ENCODE measurements around the gene LIN7A. TPM values are rescaled to one million over a fixed set of nuclear protein-coding genes. Genes with fewer than 3 reads are reported as not detected.
A peak's percentile ranks its signal among the peaks of the same experiment; 100 is the strongest.
"Not testable (repeated sequence)": the region's sequence is repeated elsewhere in the genome, so short reads cannot be mapped to it uniquely, and the experiment has no call there.

LIN7A gene
- polyA plus RNA-seq, 3 donors: 19.2 to 22.4 (median 21.2) TPM

- no peak for DNase-seq
These were observed 123.3 kb downstream of the LIN7A start for GRCh38 chr12:80814453-80814852.

DNA sequence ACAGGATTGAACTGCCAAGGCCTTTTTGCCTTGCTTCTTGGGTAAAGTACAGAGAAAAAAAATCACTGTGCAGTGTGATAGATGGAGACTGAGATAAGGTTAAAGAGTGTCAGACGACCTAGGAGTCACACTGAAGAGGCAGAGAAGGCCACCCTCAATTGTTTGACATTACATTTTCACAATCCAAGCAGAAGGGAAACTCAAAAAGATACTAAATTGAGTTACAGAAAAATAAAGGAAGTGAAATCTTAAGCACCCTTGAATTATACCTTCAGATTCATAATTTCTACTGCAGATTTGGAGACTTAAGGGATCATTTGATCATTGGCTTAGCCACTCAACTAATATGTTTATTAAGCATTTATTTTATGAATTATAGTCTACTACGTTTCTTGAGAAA lies 123.9 kb downstream of the LIN7A start:
- DNase-seq: no peak

- no peak for DNase-seq
These were observed 125.6 kb downstream of the LIN7A start for GRCh38 chr12:80811957-80812708.

DNA sequence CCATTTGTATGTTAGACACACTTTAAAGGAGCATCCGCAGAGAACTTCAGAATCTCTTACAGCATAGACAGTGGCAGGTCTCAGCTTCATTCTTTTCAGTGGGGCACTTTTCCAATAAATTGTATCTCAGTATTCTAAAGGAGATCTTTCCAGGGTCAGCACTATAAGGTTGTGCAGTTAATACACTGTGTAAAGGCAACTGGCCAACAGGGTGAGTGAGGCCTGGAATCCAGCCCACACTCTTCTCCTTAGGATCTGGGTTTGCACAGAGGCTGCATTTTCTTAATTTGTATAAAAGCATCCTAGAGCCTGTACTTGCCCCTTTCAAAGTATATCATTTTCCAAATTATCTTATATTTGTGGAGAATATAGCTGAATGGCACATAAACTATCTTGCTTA lies 126.9 kb downstream of the LIN7A start:
- no peak for DNase-seq

- no peak for DNase-seq
These were observed 130.0 kb downstream of the LIN7A start for GRCh38 chr12:80807640-80808288.

- DNase-seq: no peak
These were observed 132.6 kb downstream of the LIN7A start for GRCh38 chr12:80805106-80805505.

DNA sequence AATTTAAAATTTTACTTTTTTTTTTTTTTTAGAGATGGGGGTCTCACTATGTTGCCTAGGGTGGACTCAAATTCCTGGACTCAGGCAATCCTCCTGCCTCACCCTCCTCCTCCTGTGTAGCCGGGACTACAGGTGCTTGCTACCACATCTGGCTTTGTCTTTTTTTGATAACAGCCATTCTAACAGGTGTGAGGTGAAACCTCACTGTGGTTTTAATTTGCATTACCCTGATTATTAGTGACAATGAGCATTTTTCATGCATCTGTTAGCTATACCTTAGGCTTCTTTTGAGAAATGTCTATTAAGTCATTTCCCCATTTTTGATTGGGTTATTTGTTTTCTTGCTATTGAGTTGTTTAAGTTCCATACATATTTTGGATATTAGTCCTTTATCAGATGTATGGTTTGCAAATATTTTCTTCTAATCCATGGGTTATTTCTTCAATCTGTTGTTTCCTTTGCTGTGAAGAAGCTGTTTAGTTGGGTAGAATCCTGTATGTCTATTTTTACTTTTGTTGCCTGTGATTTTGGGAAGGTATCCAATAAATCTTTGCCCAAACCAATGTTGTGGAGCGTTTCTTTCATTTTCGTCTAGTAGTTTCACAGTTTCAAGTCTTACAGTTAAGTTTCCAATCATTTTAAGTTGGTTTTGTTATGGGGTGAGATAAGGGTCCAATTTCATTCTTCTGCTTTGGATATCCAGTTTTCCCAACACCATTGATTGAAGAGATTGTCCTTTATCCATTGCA lies 134.9 kb downstream of the LIN7A start:
- no peak for DNase-seq

DNA sequence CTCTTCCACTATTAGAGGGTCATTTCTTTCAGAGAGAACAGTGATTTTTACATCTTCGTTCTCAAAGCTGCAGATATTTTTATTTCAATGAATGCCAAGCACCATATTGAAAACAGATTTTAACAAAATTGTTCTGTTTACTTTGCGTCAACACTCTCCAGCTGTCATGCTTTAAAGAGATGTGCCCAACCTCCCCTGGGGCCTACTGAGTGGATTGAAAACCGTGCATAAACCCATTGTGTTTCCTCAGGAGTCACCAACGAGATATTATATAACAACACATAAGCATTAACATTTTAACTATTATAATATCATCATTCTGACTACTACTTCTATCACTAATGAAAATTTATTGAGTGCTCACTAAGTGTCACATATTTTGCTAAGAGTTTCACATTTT lies 139.5 kb downstream of the LIN7A start:
- no peak for DNase-seq

- no peak for DNase-seq
These were observed 143.2 kb downstream of the LIN7A start for GRCh38 chr12:80794551-80794950.

DNA sequence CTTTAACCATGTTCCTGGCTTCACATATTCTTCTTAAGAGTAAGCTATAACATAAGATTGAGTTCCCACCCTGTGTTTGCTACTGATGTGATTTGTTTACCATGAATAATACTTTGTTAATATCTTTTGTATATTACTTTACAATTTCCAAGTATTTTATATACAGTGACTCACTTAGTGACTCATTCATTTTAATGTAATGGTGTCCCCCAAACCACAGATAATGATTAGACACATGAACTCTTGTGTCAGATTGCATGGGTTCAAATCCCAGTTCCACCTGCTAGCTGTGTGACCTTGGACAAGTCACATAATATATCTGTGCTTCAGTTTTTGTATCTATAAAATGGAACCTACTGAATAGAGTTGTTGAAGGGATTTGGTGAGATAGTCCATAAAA lies 144.9 kb downstream of the LIN7A start:
- no peak for DNase-seq

DNA sequence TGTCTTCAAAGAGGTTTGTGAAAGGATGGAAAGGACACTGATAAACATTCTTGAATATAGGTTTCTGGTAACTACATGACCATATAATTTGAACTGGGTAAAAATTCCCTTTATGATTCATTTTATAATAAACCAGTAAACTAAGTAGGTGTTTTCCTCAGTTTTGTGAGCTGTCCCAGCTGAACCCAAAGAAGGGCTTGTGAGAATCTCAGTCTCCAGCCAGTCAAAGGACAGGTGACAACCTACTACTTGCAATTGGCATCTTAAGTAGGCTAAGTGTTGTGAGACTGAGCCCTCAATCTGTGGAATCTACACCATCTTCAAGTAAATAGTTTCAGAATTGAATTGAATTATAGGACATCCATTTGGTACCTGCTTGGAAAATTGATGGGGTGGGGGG lies 145.9 kb downstream of the LIN7A start:
- DNase-seq: no peak

GRCh38 chr12:80788407-80788806 lies 149.3 kb downstream of the LIN7A start:
- DNase-seq: not testable (repeated sequence)

DNA sequence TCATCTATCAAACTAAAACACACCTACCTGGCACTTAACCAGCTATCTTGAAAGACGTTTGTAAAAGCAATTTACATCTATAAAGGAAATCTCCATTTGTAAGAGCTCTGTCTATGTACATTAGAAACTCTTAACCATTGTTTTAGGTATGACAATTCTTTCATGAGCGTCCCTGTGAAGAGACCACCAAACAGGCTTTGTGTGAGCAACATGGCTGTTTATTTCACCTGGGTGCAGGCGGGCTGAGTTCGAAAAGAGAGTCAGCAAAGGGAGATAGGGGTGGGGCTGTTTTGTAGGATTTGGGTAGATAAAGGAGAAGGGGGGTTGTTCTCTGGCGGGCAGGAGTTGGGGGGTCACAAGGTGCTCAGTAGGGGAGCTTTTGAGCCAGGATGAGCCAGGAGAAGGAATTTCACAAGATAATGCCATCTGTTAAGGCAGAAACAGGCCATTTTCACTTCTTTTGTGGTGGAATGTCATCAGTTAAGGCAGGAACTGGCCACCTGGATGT lies 154.7 kb downstream of the LIN7A start:
- not testable (repeated sequence) for DNase-seq

DNA sequence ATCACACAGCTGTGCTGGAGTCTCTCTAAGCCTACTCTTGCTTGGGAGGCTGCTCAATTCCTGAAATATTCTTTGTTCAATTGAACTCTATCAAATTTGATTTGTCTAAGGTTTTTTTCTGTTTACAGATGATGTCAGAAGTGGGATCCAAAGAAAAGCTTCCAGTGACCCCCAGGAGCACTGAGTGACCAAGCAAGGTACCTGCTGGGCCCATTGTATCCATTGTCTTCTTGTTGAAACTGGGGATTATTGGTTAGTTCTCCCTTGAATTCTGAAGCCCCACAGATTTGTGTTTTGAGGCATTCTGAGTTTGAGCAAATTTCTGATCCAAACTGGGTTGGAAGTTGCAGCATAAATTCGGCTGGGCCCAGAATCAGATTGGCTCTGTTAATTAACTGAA lies 156.4 kb downstream of the LIN7A start:
- no peak for DNase-seq

DNA sequence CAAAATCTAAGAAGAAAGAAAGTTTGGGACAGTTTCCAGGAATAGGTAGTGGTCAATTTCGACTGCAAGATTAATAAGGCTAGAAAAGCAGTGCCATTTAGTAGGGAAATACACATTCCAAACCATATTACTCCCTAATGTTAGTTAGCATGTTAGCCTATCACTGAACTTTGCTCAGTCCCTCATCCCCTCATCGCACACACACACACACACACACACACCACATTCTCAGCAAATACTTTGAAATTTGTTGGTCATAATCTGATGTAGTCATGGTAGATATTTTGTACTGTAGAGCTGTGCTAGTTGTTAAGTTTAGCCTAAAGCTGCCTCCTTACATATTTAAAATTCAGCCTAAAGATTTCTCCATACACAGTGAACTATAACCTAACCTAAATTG lies 157.0 kb downstream of the LIN7A start:
- no peak for DNase-seq

GRCh38 chr12:80778005-80778541 lies 159.7 kb downstream of the LIN7A start:
- peak; percentile 35 for DNase-seq

DNA sequence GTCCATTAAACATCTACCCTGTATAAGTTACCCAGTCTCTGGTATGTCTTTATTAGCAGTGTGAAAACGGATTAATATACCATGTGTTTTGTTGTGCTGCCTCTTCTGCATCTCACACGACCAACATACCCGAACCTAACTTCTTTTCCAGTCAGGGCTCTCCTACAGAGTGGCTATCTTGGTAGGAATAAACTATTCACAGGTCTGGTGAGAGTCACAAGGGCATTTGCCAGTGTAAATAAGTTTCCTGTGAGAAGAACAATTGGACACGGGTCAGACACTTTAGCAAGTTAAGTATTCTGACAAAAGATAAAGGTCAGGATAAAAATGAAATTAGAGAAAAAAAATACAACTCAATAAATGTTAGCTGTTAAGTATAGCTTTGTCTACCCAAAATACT lies 160.1 kb downstream of the LIN7A start:
- no peak for DNase-seq

DNA sequence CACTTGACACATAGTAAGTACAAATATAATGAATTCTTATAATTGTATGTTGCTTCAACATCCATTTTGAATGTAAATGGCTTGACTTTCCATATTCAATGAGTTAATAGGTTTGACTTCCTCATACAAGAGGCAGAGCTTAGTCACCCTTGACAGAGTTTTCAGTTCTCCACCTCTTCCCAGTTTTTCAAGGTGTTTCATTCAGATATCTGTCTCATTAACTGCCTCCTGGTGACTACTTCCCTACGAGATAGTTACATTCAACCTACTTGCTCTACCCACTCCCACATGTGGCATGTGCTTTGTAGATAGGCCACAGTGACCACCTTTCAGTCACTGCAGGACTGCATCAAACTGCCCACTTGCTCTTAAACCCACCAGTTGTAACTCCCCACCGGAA lies 161.0 kb downstream of the LIN7A start:
- no peak for DNase-seq

DNA sequence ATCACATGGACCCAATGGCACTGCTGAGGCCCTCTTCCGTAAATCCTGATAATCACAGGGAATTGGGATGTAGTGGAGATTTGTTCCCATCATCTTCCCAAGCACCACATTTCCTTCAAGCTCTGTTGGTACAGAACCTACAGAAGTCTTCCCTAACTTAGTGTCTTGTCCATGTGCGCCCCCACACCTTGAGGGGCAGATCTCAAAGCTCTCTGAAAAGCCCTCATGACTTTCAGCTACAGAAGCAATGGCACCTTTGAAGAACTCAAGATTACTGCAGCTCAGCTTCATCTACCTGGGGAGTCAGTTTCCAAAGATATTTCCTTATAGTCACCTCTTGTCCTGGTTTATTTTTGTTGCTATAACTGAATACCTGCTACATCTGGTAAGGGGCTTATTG lies 166.8 kb downstream of the LIN7A start:
- no peak for DNase-seq

DNA sequence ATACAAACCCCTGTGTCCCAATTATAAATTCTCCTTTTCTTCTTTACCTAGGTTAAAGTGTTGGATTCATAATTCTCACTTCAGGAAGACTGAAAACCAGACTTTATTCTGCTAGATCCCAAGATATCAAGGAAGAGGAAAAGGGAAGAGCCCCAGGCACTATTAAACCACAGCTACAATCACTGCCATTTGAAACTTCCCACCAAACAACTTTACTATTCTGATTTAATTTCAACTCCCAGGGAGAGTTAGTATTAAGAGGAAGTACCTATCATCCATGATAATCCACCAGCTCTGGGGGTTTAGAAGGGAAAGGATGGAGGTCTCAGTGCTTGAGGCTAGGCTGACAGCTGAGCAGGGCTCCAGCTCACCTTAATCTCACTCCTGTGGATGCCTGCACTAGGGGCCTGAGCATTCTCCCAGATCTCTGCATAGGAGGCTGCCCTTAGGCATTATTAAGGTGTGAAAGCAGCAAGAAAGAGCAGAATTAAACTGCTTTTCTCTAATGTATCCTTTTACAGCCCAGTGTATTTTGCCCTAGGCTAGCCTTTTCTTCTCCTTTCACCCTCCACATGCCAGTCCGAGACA lies 168.1 kb downstream of the LIN7A start:
- DNase-seq: no peak

DNA sequence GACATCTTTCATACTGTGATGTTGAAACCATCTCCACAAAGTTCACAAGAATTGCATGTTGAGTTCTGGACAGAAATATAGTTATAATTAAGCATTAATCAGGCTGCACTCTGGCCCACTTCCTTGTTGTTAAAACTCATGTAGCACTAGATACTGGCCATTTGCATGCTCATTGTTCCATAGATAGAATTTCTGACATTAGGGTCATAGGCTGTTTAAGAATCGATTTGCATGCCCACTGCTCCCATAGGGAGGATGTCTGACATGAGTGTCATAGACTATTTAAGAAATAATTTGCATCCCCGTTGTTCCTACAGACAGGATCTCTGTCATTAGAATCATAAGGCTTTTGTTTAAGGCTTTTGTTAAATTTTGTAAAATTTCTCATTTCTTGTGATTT lies 170.8 kb downstream of the LIN7A start:
- DNase-seq: no peak

- no peak for DNase-seq
These were observed 171.5 kb downstream of the LIN7A start for GRCh38 chr12:80766210-80766609.
